Testis (tissue), 3 donors: ENCODE measurements around the gene CSNK1E. TPM values are rescaled to one million over a fixed set of nuclear protein-coding genes. Genes with fewer than 3 reads are reported as not detected.

ENCODE experiments used
- DNase-seq: peaks from one replicate; pipeline ENCODE4 v3.0.0-alpha.2; 2019
- H3K27ac ChIP-seq, 2 donors: fragments of 200-600 bp; sonication (generic); one replicate each; pipeline ENCODE4 v1.5.1; 2019
- H3K27me3 ChIP-seq: fragments of 200-600 bp; sonication (generic); one replicate; pipeline ENCODE4 v1.5.1; 2019
- H3K36me3 ChIP-seq: fragments of 200-600 bp; sonication (generic); one replicate; pipeline ENCODE4 v1.5.1; 2017; ENCODE audit warnings: low read depth; ENCODE audit errors: missing control alignments
- H3K4me1 ChIP-seq: fragments of 200-600 bp; sonication (generic); one replicate; pipeline ENCODE4 v1.5.1; 2019
- H3K4me3 ChIP-seq, 2 donors: fragments of 200-600 bp; sonication (generic); one replicate each; pipeline ENCODE4 v1.5.1; 2017 to 2019
- H3K9me3 ChIP-seq: fragments of 200-600 bp; sonication (generic); one replicate; pipeline ENCODE4 v1.5.1; 2017
- POLR2A ChIP-seq: fragments of 450-650 bp; IDR thresholded peaks from one replicate; pipeline ENCODE4 v1.6.1; 2017; ENCODE audit warnings: antibody characterized with exemption, mild to moderate bottlenecking, moderate library complexity
- WGBS, 2 donors: methylation state at CpG; one replicate each; pipeline ENCODE4 v1.1.5; 2018; 5-methylcytosine and 5-hydroxymethylcytosine counted together
- intact Hi-C: fragments of 100-400 bp; cut with DNase I; formaldehyde crosslinking; loops from one replicate; pipeline ENCODE4 v1.15.1; 2023; ENCODE audit warnings: low total_unique reads
- polyA plus RNA-seq: library from polyadenylated mRNA; stranded (reverse); fragments of 350-450 nt; fragmentation: Illumina TruSeq; extraction: RNeasy Lipid Tissue Mini Kit (QIAGEN cat#74804); gene quantifications from one replicate; pipeline ENCODE4 v1.2.3, GENCODE V29; 2014; ENCODE audit warnings: low read depth, low replicate concordance; ENCODE audit not compliant: insufficient read depth
- total RNA-seq, 2 donors: library from RNA; depleted of rRNA; stranded (reverse); fragments of >200 nt; gene quantifications; one replicate each; pipeline ENCODE4 v1.2.3, GENCODE V29; 2016
- TF ChIP-seq, protein P1 (sequence below), 3 experiments: fragments of 450-650 bp in 2 of 3; fragments of 200-600 bp in 1 of 3; sonication (generic) in 1 of 3; IDR thresholded peaks; one replicate each; pipeline ENCODE4 v1.5.1; 2016 to 2019; ENCODE audit warnings: antibody characterized with exemption in 3 of 3, mild to moderate bottlenecking in 2 of 3, moderate library complexity in 1 of 3

Gene CSNK1E
- total and polyA plus RNA-seq, 3 donors from 2014 or later = 69.2 to 134 (median 133) TPM

DNA sequence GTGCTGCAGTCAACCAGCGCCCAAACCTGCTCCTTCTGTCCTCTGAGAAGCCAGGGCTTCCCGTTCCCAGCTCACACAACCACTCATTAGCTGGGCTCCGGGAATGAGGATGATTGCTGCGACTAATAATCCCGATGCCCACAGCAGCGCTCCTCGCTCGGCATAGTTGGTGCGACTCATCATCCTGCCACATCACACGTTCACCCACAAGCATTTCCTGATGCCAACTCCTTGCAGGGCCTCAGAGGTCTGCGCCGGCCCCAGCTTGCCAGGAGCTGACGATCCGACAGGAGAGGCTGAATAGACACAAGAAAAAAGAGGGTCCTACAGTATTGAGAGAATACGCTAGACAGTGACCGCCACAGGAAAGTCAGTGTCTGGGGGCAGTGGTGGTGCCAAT is 10.6 kb upstream of the CSNK1E start:
- H3K36me3 ChIP-seq = no peaks in the 10 kb centered on the region
- WGBS, 2 donors = 92 to 96% methylated on average over 16 of the region's 16 CpGs
- peaks cover 3% of the 10 kb centered on the region for H3K4me1 ChIP-seq
- no peaks in the 10 kb centered on the region for H3K9me3 ChIP-seq
- no peak overlapping the region for H3K4me3 ChIP-seq
- no peak overlapping the region for H3K27ac ChIP-seq
- intact Hi-C loops = no loop called here
- no peaks in the 10 kb centered on the region for H3K27me3 ChIP-seq
- no peak for DNase-seq
- no peak for TF ChIP-seq POLR2A
- TF ChIP-seq, protein P1, sequence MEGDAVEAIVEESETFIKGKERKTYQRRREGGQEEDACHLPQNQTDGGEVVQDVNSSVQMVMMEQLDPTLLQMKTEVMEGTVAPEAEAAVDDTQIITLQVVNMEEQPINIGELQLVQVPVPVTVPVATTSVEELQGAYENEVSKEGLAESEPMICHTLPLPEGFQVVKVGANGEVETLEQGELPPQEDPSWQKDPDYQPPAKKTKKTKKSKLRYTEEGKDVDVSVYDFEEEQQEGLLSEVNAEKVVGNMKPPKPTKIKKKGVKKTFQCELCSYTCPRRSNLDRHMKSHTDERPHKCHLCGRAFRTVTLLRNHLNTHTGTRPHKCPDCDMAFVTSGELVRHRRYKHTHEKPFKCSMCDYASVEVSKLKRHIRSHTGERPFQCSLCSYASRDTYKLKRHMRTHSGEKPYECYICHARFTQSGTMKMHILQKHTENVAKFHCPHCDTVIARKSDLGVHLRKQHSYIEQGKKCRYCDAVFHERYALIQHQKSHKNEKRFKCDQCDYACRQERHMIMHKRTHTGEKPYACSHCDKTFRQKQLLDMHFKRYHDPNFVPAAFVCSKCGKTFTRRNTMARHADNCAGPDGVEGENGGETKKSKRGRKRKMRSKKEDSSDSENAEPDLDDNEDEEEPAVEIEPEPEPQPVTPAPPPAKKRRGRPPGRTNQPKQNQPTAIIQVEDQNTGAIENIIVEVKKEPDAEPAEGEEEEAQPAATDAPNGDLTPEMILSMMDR (IDR thresholded peaks at IDR 0.05) = no peak

DNA sequence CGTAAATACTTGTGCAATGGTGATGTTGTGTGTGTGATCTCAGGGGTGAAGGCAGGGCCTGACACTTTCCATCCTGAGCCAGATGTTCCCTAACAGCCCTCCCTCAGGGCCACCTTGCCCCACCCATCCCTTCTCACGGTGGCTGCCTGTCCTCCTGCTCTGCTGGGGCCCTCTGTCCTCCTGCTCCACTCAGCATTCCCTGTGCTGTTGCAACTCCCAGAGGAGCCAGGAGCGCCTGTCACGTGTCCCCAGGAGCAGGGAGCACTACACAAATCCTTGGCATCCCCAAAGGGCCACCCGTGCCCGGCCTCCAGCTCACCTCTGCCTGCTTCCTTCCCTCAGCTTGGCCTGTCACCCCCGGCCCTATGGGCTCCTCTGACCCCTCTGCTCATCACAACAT is 10.2 kb upstream of the CSNK1E start:
- TF ChIP-seq, protein P1 (IDR thresholded peaks at IDR 0.05) = no peak
- TF ChIP-seq POLR2A = no peak
- Histone ChIP-seq H3K27me3 (no peaks in the 10 kb centered on the region), H3K4me3 (no peak overlapping the region), H3K27ac (no peak overlapping the region), H3K36me3 (no peaks in the 10 kb centered on the region), H3K4me1 (peaks cover 3% of the 10 kb centered on the region), H3K9me3 (no peaks in the 10 kb centered on the region)
- WGBS, 2 donors = 90 to 93% methylated on average over 7 of the region's 7 CpGs
- DNase-seq = no peak
- intact Hi-C loops = no loop called here

DNA sequence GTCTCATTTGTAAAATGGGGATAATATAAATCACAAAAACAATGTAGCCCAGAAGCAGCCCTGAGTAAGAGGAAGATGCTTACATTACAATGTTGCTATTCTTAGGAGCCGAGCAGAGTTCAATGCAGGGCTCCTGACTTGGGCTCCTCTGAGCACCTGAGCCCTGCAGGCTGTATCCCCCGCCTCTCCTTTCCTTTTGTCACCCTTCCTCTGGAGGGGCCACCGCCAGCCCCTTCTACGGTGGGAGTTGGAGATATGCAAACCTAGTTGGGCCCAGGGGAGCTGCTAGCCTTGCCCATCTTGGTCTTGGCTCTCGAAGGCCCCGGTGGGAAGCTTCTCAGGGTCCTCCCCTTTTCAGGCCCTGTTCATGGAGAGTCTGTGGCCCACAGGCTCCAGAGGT is 8.4 kb upstream of the CSNK1E start:
- no peak for TF ChIP-seq POLR2A
- TF ChIP-seq, protein P1 (IDR thresholded peaks at IDR 0.05) = no peak
- peaks cover 3% of the 10 kb centered on the region for H3K4me1 ChIP-seq
- no peaks in the 10 kb centered on the region for H3K36me3 ChIP-seq
- H3K4me3 ChIP-seq = no peak overlapping the region
- no peaks in the 10 kb centered on the region for H3K27me3 ChIP-seq
- 77 to 86% methylated on average over 4 to 6 of the region's 6 CpGs for WGBS, 2 donors
- no peak overlapping the region for H3K27ac ChIP-seq
- DNase-seq = no peak
- intact Hi-C loops = no loop called here
- no peaks in the 10 kb centered on the region for H3K9me3 ChIP-seq

DNA sequence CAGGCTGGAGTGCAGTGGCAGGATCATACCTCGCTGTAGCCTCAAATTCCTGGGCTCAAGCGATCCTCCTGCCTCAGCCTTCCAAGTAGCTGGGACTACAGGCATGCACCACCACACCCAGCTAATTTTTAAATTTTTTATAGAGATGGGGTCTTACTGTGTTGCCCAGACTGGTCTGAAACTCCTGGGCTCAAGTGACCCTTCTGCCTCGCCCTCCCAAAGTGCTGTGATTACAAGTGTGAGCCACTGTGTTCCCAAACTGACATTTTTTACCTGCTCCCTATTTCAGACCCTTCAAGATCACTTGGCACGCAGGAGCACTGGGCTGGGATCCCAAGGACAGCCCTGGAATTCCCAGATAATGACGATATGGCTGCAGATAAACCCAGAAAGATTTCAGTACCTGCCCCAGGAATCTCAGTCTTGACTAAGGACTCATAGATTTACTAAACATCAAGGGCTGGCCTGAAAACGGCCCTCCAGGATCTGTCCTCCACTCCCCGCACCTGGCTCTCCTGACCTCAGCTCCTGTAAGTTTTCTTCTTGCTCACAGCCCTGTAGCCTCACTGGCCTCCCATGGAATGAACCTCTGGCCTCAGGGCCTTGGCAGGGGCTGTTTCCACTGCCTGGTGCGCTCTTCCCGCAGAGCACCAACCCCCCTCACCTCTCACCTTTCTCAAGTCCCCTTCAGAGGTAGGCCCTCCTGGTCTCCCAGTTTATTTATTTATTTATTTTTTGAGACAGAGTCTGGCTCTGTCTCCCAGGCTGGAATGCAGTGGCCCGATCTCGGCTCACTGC is 3.6 kb upstream of the CSNK1E start:
- no peaks in the 10 kb centered on the region for H3K27me3 ChIP-seq
- no peak overlapping the region for H3K4me3 ChIP-seq
- H3K9me3 ChIP-seq = no peaks in the 10 kb centered on the region
- no peaks in the 10 kb centered on the region for H3K36me3 ChIP-seq
- peaks cover 26% of the 10 kb centered on the region for H3K4me1 ChIP-seq
- TF ChIP-seq POLR2A = no peak
- TF ChIP-seq, protein P1 (IDR thresholded peaks at IDR 0.05) = no peak
- intact Hi-C loops = no loop called here
- DNase-seq = no peak
- 83% methylated on average over 11 of the region's 11 CpGs for WGBS, 2 donors
- H3K27ac ChIP-seq = no peak overlapping the region
